HCT116 (cell line): ENCODE results near the gene RTL1.

Experiments
- CTCF ChIP-seq, 3 experiments: fragments of 200-600 bp in 1 of 3; sonication (generic) in 1 of 3; IDR thresholded peaks in 2 of 3; conservative IDR thresholded peaks in 1 of 3; 2 replicates each; pipeline ENCODE4 v1.5.1; 2012 to 2017; ENCODE audit warnings: low read depth in 2 of 3, low read length in 2 of 3, antibody characterized with exemption in 1 of 3, borderline replicate concordance in 1 of 3, control low read depth in 1 of 3, mild to moderate bottlenecking in 1 of 3, mixed read lengths in 1 of 3, mixed run types in 1 of 3, moderate library complexity in 1 of 3; ENCODE audit not compliant: insufficient read depth in 1 of 3
- EZH2 ChIP-seq: fragments of 200-600 bp; sonication (generic); IDR thresholded peaks from 2 replicates; pipeline ENCODE4 v1.6.1; 2017; ENCODE audit warnings: antibody characterized with exemption, mixed run types
- EZH2phosphoT487 ChIP-seq: fragments of 200-600 bp; IDR thresholded peaks from 2 replicates; pipeline ENCODE4 v1.6.1; 2018; ENCODE audit warnings: antibody characterized with exemption, borderline replicate concordance
- FOSL1 ChIP-seq: IDR thresholded peaks from 2 replicates; pipeline ENCODE4 v1.6.1; 2012; ENCODE audit warnings: low read depth
- POLR2A ChIP-seq: IDR thresholded peaks from 2 replicates; pipeline ENCODE4 v1.7.0; 2011; ENCODE audit warnings: borderline replicate concordance; ENCODE audit not compliant: insufficient read depth, insufficient read length; ENCODE audit errors: extremely low read depth
- POLR2AphosphoS5 ChIP-seq: IDR thresholded peaks from 2 replicates; pipeline ENCODE4 v1.6.1; 2011; ENCODE audit warnings: mild to moderate bottlenecking, low read depth, low read length, moderate library complexity

GRCh38 chr14:100890061-100890850 lies 13.3 kb downstream of the RTL1 start:
- TF ChIP-seq FOSL1 (no peak), POLR2A (no peak), POLR2AphosphoS5 (no peak), CTCF (IDR thresholded peaks at IDR 0.05 in 2 of 3, conservative IDR thresholded peaks at IDR 0.05 in 1 of 3; ENCODE audit: borderline replicate concordance in 1 of 3, insufficient read depth in 1 of 3, low read depth in 2 of 3, low read length in 2 of 3) (no peak), EZH2phosphoT487 (no peak), EZH2 (no peak)
